ENCODE results near the gene ACAA1.

The ACAA1 gene

GRCh38 chr3:38110314-38111050 is 26.4 kb downstream of the ACAA1 start:
- DNase-seq (ENCODE audit: low spot score): no peak
- TF ChIP-seq CTCF (IDR thresholded peaks at IDR 0.05; ENCODE audit: extremely low read depth, missing control alignments): no peak

GRCh38 chr3:38109580-38110313 is 27.2 kb downstream of the ACAA1 start:
- no peak for DNase-seq (ENCODE audit: low spot score)
- no peak for TF ChIP-seq CTCF (IDR thresholded peaks at IDR 0.05; ENCODE audit: extremely low read depth, missing control alignments)

GRCh38 chr3:38108649-38109579 is 28.0 kb downstream of the ACAA1 start:
- TF ChIP-seq CTCF (IDR thresholded peaks at IDR 0.05; ENCODE audit: extremely low read depth, missing control alignments): no peak

GRCh38 chr3:38107911-38108648 is 28.8 kb downstream of the ACAA1 start:
- TF ChIP-seq CTCF (IDR thresholded peaks at IDR 0.05; ENCODE audit: extremely low read depth, missing control alignments): no peak
- DNase-seq (ENCODE audit: low spot score): no peak

More at GRCh38 chr3:38108649-38109579, 28.0 kb downstream of the ACAA1 start:
- no peak for DNase-seq (ENCODE audit: low spot score)

- no peak for TF ChIP-seq CTCF (IDR thresholded peaks at IDR 0.05; ENCODE audit: extremely low read depth, missing control alignments)
- DNase-seq (ENCODE audit: low spot score): no peak
Observed at GRCh38 chr3:38105525-38105924, 31.4 kb downstream of the ACAA1 start.

- TF ChIP-seq CTCF (IDR thresholded peaks at IDR 0.05; ENCODE audit: extremely low read depth, missing control alignments): no peak
- no peak for DNase-seq (ENCODE audit: low spot score)
Observed at GRCh38 chr3:38102444-38102814, 34.5 kb downstream of the ACAA1 start.

All from GM20000 (cell line).